ENCODE measurements around the gene SDK1.

Gene SDK1

GRCh38 chr7:4209966-4210365 is 908.9 kb downstream of the SDK1 start:
- Histone ChIP-seq H3K4me2 (ENCODE audit: low read length) (no peak overlapping the region), H3K4me1 (no peaks in the 10 kb centered on the region), H3K9me3 (ENCODE audit: control insufficient read depth, low read length) (no peaks in the 10 kb centered on the region), H3K4me3 (ENCODE audit: low read depth, low read length) (no peak overlapping the region), H2AFZ (no peak overlapping the region), H3K9ac (no peak overlapping the region), H3K79me2 (no peaks in the 10 kb centered on the region), H3K36me3 (ENCODE audit: control insufficient read depth, insufficient read depth, low read length) (no peaks in the 10 kb centered on the region), H3K27me3 (ENCODE audit: control insufficient read depth, insufficient read depth, low read length) (no peaks in the 10 kb centered on the region), H3K27ac (no peak overlapping the region)
- TF ChIP-seq CTCF (IDR thresholded peaks at IDR 0.05) = no peak

- TF ChIP-seq CTCF (IDR thresholded peaks at IDR 0.05) = no peak
- no peaks in the 10 kb centered on the region for H3K36me3 ChIP-seq (ENCODE audit: control insufficient read depth, insufficient read depth, low read length)
- no peak overlapping the region for H3K4me2 ChIP-seq (ENCODE audit: low read length)
- no peak overlapping the region for H3K27ac ChIP-seq
- H3K9ac ChIP-seq = no peak overlapping the region
- H3K4me3 ChIP-seq (ENCODE audit: low read depth, low read length) = no peak overlapping the region
- H2AFZ ChIP-seq = no peak overlapping the region
- H3K9me3 ChIP-seq (ENCODE audit: control insufficient read depth, low read length) = no peaks in the 10 kb centered on the region
- H3K27me3 ChIP-seq (ENCODE audit: control insufficient read depth, insufficient read depth, low read length) = no peaks in the 10 kb centered on the region
- H3K4me1 ChIP-seq = no peaks in the 10 kb centered on the region
- no peaks in the 10 kb centered on the region for H3K79me2 ChIP-seq
Measured at GRCh38 chr7:4210821-4211220, 909.8 kb downstream of the SDK1 start.

- no peak for TF ChIP-seq CTCF (IDR thresholded peaks at IDR 0.05)
- Histone ChIP-seq H3K9me3 (ENCODE audit: control insufficient read depth, low read length) (no peaks in the 10 kb centered on the region), H3K4me3 (ENCODE audit: low read depth, low read length) (no peak overlapping the region), H3K36me3 (ENCODE audit: control insufficient read depth, insufficient read depth, low read length) (no peaks in the 10 kb centered on the region), H2AFZ (no peak overlapping the region), H3K27ac (no peak overlapping the region), H3K4me2 (ENCODE audit: low read length) (no peak overlapping the region), H3K4me1 (no peaks in the 10 kb centered on the region), H3K9ac (no peak overlapping the region), H3K79me2 (no peaks in the 10 kb centered on the region), H3K27me3 (ENCODE audit: control insufficient read depth, insufficient read depth, low read length) (no peaks in the 10 kb centered on the region)
Measured at GRCh38 chr7:4211261-4211660, 910.2 kb downstream of the SDK1 start.

- Histone ChIP-seq H3K4me3 (ENCODE audit: low read depth, low read length) (no peak overlapping the region), H3K9ac (no peak overlapping the region), H3K4me1 (no peaks in the 10 kb centered on the region), H2AFZ (no peak overlapping the region), H3K79me2 (no peaks in the 10 kb centered on the region), H3K27me3 (ENCODE audit: control insufficient read depth, insufficient read depth, low read length) (no peaks in the 10 kb centered on the region), H3K4me2 (ENCODE audit: low read length) (no peak overlapping the region), H3K27ac (no peak overlapping the region), H3K9me3 (ENCODE audit: control insufficient read depth, low read length) (no peaks in the 10 kb centered on the region), H3K36me3 (ENCODE audit: control insufficient read depth, insufficient read depth, low read length) (no peaks in the 10 kb centered on the region)
- TF ChIP-seq CTCF (IDR thresholded peaks at IDR 0.05) = no peak
Measured at GRCh38 chr7:4212376-4212775, 911.3 kb downstream of the SDK1 start.

GRCh38 chr7:4214291-4215155 is 913.5 kb downstream of the SDK1 start:
- H3K79me2 ChIP-seq = no peaks in the 10 kb centered on the region
- no peaks in the 10 kb centered on the region for H3K9me3 ChIP-seq (ENCODE audit: control insufficient read depth, low read length)
- no peak for TF ChIP-seq CTCF (IDR thresholded peaks at IDR 0.05)
- no peak overlapping the region for H3K4me3 ChIP-seq (ENCODE audit: low read depth, low read length)
- no peak overlapping the region for H3K27ac ChIP-seq
- H2AFZ ChIP-seq = no peak overlapping the region
- H3K27me3 ChIP-seq (ENCODE audit: control insufficient read depth, insufficient read depth, low read length) = no peaks in the 10 kb centered on the region
- no peaks in the 10 kb centered on the region for H3K4me1 ChIP-seq
- no peaks in the 10 kb centered on the region for H3K36me3 ChIP-seq (ENCODE audit: control insufficient read depth, insufficient read depth, low read length)
- no peak overlapping the region for H3K9ac ChIP-seq
- H3K4me2 ChIP-seq (ENCODE audit: low read length) = no peak overlapping the region

Data from parathyroid adenoma (tissue), 2 donors.